Stimulated activated CD4-positive, alpha-beta T cell treated with anti-CD3 and anti-CD28 coated beads, Interleukin-2, amount 100 ng/mL, for 4 hours (primary cell): ENCODE results near the gene ADRA2B.
"Not testable (repeated sequence)": the region's sequence is repeated elsewhere in the genome, so short reads cannot be mapped to it uniquely, and the experiment has no call there.

Source experiments
- DNase-seq: peaks from one replicate; pipeline ENCODE4 v3.0.0-alpha.2; 2020; ENCODE audit warnings: low read depth

Gene ADRA2B

DNA sequence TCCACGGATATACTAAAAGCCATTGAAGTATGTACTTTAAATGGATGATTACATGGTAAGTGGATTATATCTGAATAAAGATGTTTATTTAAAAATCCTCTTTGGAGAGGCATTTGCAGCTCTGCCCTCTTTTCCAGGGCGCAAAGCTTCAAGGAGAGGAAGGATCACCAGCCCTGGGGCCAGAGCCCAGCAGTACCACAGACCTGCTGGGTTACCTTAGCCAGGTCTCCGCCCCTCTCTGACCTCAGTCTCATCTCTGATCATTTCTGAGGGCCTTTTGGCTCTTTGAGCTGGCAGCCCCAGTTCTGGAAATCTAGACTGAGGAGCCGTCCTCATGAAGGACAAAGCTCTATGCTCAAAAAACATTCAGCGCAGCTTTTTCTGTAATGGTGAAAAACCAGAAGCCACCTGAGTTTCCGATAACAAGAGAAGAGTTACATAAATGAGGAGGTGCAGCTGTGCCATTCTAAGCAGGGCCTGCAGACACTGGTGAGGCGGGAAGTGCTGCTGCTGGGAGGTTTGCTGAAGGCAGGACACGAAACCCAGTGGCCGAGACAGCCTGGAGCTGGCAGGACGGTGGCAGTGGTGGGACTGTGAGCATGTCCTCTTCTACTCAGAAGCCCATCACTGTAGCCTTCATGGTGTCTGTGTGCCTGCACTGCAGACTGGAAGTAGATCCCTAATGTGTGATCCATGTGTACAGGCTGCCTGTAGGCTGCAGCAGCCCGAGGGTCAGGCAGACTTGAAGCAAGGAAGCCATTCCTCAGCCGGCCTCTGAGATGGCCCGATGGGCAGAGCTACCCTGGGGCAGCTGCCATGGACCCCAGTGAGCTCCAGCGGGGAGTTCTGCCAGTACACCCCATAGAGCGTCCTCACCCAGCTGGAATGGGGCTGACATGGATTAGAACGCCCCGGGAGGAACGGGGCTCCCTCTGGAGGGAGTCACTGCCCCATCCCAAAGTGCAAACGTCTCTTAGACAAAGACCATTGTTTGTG, 27.7 kb downstream of the ADRA2B start:
- DNase-seq = no peak

DNA sequence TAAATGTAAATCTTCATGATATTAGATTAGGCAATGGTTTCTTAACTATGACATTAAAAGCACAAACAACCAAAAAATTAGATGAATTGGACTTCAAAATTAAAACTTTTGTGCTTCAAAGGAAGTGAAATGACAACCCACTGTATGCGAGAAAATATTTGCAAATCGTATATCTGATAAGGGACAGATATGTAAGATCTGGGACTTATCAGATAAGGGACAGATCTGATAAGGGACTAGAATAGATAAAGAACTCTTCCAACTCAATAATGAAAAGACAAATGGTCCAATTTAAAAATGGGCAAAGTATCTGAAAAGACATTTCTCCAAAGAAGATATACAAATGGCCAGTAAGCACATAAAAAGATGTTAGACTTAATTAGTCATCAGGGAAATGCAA, 29.2 kb downstream of the ADRA2B start:
- no peak for DNase-seq

DNA sequence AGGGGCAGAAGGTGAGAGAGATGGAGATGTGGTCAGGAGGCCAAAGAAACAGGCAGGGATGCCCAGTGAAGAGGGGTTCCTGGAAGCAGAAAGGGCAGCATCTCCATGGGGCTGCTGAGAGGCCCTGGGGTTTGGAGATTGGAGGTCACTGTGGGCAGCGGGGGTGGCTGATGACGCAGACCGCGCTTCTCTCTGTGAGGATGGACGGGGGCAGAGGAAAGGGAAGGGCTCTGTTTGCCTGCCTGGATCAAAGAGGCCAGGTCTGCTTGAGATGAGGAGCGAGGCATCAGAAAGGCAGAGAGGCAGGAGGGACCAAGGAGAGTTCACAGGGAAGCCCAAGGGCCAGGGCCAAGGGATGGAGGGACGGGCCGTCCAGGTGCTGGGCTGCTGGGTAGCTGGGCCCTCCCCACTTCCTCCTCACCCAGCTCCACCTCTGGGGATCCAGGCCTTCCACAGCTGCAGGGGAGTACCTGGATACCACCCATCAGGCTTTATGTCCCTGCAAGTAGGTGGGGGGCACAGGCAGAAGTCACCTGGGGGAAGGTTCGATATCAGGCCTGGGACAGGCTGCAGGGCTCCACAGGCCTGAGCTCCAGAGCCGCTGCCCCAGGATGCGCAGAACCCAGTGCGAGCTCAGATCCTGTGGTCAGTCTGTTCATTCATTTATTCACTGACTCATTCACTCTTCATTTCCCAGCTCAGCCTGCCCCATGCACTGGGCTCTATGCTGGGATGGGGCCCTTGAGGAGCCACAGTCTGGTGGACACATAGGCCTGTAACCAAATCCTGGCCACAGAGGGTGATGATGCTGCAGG, 30.6 kb downstream of the ADRA2B start:
- DNase-seq = no peak

DNA sequence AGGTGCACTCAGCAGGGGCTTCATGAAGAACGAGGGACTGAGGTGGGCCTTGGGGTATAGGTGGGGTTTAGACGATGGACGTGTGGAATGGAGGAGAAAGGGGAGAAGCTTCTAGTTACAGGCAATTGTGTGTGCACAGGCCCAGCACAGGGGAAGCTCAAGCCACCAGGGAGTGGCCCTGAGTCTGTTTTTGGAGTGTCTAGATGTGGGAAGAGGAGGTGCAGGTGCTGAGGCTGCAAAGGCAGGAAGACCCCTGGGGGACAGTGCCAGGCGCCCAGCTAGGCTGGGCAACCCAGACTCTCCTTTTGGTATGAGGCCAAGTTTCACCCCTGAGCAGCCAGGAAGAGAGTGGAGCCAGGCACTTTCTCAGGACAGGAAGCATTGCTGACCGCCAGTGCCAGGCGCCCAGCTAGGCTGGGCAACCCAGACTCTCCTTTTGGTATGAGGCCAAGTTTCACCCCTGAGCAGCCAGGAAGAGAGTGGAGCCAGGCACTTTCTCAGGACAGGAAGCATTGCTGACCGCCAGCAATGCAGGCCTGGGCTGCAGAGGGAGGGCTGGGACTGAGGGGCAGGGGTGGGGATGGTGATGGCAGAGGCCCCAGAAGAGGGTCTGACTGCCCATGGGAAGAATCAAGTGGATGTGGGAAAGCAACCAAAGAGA, 31.4 kb downstream of the ADRA2B start:
- not testable (repeated sequence) for DNase-seq

DNA sequence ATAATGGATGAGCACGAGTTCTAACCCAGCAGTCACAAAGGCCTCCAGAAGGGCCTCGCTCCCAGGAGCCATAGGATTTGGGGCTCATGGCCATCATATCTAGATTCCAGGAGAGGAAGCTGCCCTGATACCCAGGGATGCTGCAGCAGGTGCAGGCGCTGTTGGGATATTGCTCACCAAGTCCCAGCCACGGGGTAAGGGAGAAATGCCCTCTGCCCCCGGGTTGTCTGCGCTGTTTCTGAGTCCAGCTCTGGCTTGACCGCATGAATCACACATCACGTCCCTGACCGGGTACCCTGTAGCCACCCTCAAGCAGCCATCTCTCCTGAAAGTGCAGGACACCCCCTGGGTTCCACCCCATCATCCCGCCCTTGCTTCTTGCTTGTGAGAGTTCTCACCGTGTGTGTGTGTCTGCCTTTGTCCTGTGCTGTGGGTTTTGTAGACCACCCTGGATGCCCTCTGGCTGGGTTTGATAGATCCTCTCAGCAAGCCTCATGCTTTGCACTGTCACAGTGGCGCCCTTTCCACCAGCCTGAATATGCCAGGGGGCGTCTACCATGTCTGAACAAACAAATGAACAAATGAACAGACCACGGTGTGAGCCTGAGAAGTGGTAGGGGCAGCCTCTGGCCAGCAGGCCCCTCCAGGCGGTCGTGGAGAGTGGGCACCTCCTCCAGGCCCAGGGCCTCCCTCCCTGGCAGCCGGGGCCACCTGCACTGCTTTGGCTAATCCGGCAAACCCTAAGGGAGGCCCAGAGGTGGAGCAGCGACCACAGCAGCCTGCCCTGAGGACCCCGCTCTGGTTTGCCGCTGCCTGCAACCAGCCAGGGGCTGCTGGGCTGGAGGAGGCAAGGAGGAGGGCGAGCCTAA, 32.1 kb downstream of the ADRA2B start:
- DNase-seq = no peak

DNA sequence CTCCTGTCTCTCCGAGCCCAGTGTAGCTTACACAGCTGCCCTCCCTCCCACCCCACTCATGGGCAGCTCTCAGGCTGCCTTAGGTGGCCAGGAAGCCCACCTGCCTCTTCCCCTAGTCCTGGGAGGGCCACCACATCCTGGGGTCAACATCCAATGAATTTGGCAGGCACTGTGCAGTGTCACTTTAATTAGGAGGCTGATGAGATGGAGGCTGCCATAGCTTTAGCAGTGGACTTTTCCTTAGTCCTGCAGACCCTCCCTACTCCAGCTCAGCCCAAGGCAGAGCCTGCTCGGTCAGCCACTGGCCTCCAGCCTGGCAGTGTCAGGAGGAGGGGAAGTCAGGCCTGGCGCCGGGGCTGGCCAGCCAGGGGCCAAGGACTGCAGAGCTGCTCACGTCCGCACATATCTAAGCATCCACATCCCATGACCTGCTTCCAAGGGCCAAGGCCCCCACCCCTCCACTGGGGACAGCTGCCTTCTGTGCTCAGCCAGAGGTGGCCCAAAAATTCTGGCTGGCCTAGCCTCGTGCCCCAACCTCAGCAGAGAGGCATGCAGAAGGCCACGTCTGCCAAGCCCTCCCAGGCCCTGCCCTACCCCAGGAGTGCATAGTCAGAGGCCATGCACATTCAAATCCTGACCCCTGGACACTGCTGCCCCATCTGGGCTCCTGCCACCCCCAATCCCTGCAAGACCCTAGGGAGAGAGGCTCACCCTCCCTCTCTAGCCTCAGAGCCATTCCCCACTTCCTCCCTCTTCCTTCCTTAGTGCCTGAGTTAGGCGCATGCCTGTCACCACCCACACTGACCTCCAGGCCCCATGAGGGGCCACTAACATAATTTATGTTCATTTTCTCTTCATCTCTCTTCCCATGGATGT, 33.1 kb downstream of the ADRA2B start:
- DNase-seq = no peak

DNA sequence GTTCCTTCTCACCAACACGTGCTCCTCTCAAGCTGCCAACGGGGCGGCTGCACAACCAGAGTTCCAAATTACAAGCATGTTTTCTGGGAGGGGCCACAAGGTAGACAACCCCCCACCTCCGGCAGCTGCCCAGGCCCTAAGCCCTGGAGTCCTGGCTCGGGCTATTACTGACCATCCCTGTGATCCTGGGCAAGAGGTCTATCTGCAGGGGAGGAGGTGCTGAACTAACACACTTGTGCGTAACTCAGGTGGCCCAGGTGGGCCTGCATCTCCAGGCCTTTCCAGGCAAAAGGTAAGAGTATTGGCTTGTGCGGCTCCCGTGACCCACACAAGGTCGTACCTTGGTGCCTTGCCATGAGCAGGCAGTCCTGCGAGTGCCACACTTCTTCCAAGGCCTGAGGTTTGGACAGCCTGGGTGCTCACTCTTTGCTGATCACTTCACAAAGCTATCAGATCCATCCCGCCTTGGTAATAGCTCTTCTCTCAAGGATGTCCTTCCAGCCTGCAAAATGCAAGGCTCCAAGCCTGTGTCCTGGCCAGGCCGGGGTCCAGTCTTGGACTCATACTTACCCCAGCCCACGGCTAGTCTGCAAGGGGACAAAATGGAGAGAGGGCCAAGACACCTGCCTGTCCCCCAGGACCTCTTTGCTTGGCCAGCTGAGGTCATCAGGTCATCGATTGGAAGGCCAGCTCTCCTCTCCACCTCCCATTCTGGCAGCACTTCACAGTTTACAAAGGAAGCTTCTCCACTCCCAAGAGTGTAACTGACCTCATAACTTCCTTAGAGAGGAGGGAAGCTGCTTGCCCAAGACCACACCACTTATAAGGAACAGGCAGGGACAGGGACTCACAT, 33.9 kb downstream of the ADRA2B start:
- DNase-seq = no peak

DNA sequence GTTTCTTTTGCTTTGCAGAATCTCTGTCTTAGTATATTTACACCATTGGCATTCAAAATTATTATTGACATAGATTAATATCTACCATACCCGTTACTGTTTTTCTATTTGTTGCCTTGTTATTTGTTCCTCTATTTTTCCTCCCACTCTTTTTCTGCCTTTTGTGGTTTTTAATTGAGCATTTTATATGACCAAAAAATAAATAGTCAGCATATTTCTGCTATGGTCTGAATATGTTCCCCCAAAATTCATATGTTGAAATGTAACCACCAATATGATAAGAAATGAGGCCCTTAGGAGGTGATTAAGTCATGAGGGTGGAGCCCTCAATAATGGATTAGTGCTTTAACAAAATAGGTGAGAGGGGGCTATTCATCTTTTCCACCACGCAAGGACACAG, 35.3 kb downstream of the ADRA2B start:
- DNase-seq = no peak

DNA sequence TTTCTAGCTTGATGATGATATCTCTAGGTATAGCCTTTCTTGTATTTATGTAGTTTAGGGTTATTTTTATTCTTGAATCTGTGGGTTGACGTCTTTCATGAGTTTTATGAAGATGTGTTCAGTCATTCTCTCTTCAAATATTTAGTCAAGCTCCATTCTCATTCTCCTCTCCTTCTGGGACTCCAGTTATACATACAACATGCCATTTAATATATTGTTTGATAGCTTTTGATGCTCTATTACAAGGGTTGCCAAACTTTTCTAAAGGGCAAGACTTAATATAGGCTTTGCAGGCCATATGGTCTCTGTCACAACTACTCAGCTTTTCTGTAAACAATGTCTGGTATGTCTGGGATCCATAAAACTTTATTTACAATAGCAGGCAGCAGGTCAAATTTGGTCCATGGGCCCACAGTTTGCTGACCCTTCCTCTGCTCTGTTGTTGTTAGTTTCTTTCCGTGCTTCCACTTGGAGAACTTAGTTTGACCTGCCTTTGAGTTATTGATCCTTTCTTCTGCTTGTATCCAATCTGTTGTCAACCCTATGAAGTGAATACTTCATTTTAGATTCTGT, 41.1 kb downstream of the ADRA2B start:
- no peak for DNase-seq

DNA sequence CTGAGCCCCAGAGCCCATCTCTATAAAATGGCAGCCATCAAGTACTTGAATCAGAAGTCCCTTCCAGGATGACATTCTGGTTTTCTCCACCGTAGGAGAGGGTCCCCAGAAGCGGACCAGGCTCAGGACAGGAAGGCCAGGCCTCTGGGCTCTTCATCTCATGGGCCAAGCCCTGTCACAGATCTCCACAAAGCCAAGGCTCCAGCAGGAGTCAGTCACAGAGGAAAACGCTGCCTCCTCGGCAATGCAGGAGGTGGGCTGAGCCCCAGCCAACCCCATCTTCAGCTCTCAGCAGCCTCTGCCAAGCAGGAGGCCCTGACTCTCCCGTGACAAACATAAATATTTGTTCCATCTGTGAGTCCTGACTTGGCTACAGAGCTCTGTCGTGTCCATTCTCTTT, 42.2 kb downstream of the ADRA2B start:
- no peak for DNase-seq

DNA sequence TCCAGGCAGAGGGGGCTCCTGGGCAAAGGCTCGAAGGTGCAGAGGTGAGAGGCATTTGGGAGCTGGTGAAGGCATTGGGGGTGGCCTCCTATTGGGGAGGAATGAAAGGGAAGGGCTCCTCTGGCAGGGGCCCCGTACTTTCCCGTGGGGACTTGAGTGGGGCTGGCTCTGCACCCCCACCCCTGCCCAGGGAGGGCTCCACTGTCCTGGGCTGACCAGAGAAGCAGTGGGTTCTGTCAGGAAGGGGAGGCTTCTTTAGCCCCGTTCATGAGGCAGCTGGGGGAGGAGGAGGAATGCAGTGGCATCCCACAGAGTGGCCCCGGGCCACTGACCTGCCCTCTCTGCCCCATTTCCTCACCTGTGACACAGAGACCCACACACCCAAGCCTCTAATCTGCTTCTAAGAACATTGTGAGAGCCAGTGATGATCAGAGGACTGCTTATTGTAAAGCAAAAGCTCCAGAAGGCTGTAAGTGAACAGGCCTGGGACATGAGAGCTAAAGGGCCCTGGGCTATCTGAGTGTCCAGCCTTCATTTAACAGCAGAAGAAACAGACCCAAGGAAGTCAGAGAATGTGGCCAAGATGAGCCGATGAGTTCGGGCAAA, 43.1 kb downstream of the ADRA2B start:
- no peak for DNase-seq

DNA sequence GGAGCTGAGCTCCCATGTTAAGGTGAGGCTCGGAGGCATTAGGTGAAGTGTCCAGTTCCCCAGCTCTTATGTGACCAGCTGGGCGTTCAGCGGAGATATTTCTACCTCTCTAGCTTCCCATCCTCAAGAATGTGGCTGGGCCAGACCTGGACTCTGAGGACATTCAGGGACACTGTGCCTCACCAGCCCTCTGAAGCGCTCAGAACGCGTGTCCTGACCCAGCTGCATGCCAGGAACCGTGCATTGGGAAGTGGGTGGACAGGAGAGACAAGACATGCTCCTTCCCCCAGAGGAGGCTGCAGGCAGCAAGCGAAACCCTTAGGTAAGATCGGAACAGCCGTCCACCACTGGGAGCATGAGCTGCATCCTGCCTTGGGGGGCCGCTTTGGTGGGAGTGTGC, 43.6 kb downstream of the ADRA2B start:
- no peak for DNase-seq

DNA sequence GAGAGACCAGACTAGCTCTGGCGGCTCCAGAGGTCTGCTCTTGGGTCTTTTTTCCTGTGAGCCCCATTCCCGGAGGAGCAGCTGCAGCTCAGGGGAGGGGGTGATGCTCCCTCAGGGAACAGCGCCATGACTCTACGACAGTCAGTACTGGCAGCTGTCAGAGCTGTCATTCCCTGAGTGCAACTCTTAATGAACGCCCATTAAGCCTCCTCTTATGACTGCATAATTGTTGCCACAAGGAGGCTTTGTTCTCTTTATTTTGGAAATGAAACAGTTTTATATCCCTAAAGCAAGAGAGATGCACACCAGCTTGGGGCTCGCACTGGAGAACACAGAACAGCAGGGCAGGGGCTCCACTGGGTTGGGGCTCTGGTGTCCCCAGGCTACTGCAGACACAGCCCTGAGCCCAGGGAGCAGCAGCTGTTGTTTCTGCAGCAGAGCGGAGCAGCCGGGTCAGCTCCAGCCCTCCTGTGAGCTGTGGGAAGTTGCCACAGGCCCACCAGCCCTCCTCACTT, 44.3 kb downstream of the ADRA2B start:
- DNase-seq = not testable (repeated sequence)

DNA sequence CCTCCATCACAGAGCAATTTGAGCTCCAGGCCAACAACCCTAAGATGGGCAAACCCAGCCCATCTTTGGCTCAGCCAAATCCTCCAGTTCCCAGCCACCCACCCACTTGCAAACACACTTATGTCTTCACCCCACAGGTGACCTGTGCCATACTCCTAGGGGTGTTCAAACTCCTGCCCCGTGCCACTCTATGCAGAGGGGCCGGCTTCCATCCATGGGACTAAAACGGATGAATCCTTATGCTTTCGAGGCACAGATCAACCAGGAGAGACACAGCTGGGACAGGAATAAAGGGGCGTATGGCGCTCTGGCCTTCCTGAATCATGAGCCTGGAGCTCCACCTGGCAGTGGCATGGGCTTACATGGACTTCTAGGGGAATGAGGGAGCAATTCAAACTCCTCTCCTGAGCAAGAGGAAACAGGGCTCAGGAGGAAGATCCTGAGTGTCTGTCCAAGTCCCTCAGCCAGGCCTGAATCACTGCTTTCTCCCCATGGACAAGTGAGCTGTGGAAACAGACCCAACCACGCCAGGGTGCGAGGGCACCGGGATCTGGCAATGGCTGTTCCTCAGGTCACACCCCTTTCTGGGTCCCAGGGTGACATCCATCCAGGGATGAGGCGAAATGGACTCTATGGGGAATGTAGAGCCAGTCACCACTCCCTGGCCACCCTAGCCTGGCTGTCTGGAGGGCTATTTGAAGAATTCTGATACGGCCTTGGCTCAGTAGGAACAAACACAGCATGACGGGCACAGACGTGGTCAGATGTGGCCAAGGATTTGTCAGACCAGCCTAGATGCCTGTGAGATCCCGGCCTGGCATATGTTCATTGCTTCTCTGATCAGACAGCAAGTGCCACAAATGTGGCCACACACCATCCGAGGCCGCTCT, 45.0 kb downstream of the ADRA2B start:
- DNase-seq = not testable (repeated sequence)

DNA sequence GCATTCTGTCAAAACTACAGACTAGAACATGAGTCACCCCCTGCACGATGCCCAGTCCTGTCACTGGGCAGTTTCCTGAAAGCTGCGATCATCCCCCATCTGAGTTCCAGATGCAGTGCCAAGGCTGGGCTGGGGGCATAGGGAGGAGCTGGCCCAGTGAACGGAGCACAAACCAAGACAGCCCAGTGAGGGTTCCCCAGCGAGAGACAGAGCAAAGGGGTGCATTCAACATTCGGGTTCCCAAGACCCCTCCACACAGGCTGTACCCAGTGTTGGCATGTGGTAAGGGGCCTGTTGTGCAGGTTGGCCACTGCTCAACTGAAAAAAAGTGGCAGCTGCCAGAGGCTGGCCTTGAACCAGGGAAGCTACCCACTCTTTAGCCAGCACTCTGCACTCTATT, 46.0 kb downstream of the ADRA2B start:
- DNase-seq = not testable (repeated sequence)

DNA sequence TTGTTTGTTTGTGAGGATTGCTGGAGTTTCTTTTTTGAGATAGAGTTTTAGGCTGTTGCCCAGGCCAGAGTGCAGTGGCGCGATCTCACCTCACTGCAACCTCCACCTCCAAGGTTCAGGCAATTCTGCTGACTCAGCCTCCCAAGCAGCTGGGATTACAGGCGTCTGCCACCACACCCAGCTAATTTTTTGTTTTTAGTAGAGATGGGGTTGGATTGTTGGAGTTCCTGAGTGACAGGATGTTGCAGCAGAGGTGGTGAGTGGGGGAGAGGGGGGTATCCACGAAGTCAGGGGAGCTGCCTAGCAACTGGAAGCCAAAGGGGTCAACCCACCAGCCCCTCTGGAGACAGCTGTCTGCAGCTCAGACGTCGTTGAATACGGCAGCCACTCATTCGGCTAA, 46.5 kb downstream of the ADRA2B start:
- not testable (repeated sequence) for DNase-seq

DNA sequence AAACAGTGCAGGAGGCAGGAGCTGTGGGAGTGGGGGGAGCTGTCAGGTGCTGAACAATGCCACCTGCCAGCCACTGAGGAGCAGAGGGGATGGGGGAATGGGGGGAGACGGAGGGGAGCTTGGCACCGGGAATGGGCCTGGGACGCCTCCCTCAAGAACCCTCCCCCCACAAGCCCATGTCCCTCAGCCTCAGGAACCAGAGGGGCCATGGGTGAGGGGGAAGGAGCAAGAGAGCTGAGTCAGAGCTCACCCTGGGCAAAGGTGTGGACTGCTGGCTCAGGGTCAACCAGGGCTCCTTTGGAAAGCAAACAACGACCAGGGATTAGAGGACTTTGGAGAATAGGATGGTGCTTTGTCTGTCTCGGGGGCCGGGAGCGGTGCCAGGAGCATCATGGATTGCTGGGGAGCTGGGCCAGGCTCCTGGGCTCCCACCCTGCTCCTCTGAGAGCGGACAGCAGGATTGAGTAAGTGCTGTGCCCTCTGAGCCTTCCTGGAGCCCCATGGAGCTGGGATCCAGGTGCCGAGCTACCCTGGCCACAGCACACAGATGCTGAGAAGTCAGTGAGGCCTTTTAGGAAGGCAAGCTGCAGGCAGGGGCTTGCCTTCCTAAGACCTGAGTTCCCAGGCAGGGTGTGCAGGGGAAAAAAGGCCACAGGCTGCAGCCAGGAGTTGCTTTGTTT, 48.3 kb downstream of the ADRA2B start:
- DNase-seq = not testable (repeated sequence)
